ENCODE results near the gene CCDC87. TPM values are rescaled to one million over a fixed set of nuclear protein-coding genes. Genes with fewer than 3 reads are reported as not detected.

The CCDC87 gene
- total and polyA plus RNA-seq, 2 of the 8 experiments (the other 6 are each of a cell fraction or from before 2014, with no cell fraction given), result 0.32 to 0.99 TPM

DNA sequence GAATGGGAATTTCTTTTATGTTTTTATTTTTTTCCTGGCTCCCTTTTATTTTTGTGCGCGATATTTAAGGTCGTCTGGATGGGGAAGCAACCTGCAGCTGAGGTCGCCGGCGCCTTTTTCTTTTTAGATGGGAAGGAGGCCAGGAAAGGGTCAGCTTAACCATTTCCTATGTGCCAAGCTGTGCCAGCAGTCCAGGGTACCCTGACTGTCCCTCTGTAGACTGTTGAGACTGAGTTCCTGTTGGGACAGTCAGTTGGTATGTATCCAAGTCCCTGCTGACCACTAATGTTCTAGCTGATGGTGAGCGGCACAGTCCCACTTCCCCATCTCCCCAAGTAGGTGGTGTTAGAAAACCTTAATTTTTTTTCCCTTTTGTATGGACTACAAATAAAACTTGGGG, 34.1 kb upstream of the CCDC87 start:
- DNase-seq (ENCODE audit: low read depth in 1 of 2, low spot score in 2 of 2), result no peak
- no peak overlapping the region for H3K4me2 ChIP-seq (ENCODE audit: insufficient read depth in 1 of 2, low read depth in 2 of 2, low read length in 2 of 2)
- no peak overlapping the region for H3K18ac ChIP-seq (ENCODE audit: extremely low read depth, low read length)
- no peaks in the 10 kb centered on the region for H3K9me3 ChIP-seq (ENCODE audit: insufficient read depth in 2 of 2, low read depth in 1 of 2, low read length in 1 of 2)
- no peak overlapping the region for H2BK20ac ChIP-seq (ENCODE audit: low read length)
- no peak overlapping the region for H4K91ac ChIP-seq (replicated peaks; ENCODE audit: insufficient read length, low read length)
- H2BK15ac ChIP-seq (ENCODE audit: low read length), result no peak overlapping the region
- FAIRE-seq, result no peak
- H3K4ac ChIP-seq (replicated peaks; ENCODE audit: insufficient read length, low read depth, low read length), result no peak overlapping the region
- peaks cover 58 to 100% of the 10 kb centered on the region in 2 experiments for H3K79me2 ChIP-seq (ENCODE audit: control insufficient read depth in 1 of 2, insufficient read depth in 2 of 2, low read length in 2 of 2)
- no peak overlapping the region for H3K56ac ChIP-seq (replicated peaks; ENCODE audit: insufficient read length, low read depth, low read length)
- H2AFZ ChIP-seq (ENCODE audit: low read length), result no peak overlapping the region
- no peak overlapping the region for H3K9ac ChIP-seq (replicated peaks in 1 of 4; ENCODE audit: extremely low read depth in 1 of 4, low read depth in 3 of 4, low read length in 3 of 4)
- H2BK5ac ChIP-seq (ENCODE audit: low read depth, low read length), result no peak overlapping the region
- H2BK12ac ChIP-seq (ENCODE audit: low read depth, low read length), result no peak overlapping the region
- no peak overlapping the region for H4K5ac ChIP-seq (ENCODE audit: insufficient read length, low read depth, low read length)
- H4K8ac ChIP-seq (ENCODE audit: extremely low read depth, insufficient read depth, low read length), result no peak overlapping the region
- H3K14ac ChIP-seq (ENCODE audit: insufficient read length), result no peak overlapping the region
- peaks cover 53 to 87% (median 82%) of the 10 kb centered on the region in 4 experiments for H3K36me3 ChIP-seq (ENCODE audit: control insufficient read depth in 2 of 4, insufficient read depth in 4 of 4, low read length in 3 of 4)
- no peak overlapping the region for H2AK5ac ChIP-seq (ENCODE audit: low read depth, low read length)
- H3K4me1 ChIP-seq (replicated peaks in 1 of 4; ENCODE audit: control insufficient read depth in 3 of 4, insufficient read depth in 4 of 4, low read length in 3 of 4), result no peaks in the 10 kb centered on the region
- no peak overlapping the region for H3K27ac ChIP-seq (ENCODE audit: low read depth, low read length)
- H3K23ac ChIP-seq (ENCODE audit: insufficient read length), result no peak overlapping the region
- no peak overlapping the region for H3K4me3 ChIP-seq (ENCODE audit: extremely low read depth in 1 of 4, insufficient read depth in 2 of 4, low read depth in 3 of 4, low read length in 4 of 4)
- no peak overlapping the region for H2BK120ac ChIP-seq (replicated peaks; ENCODE audit: low read depth, low read length)
- H3K27me3 ChIP-seq (replicated peaks in 1 of 4; ENCODE audit: control insufficient read depth in 3 of 4, extremely low read depth in 1 of 4, insufficient read depth in 3 of 4, low read length in 3 of 4), result no peaks in the 10 kb centered on the region
- WGBS, 2 experiments (ENCODE audit: extremely low coverage in 1 of 2, insufficient coverage in 1 of 2, insufficient read length in 1 of 2, insufficient replicate concordance in 2 of 2, low coverage in 1 of 2, low lambda C conversion rate in 2 of 2, missing lambda C conversion rate in 1 of 2), result 98% methylated on average over 7 of the region's 7 CpGs; no CpG with 5 or more reads in 1 of the 2 experiments
- peaks cover 34% of the 10 kb centered on the region for H3K79me1 ChIP-seq (ENCODE audit: low read depth, low read length)
- ChIA-PET CTCF (ENCODE audit: partially characterized antibody) (interaction anchor here (0.6 to 2.1 kb wide), 4 partner anchors 9 to 242 kb away, joined by 3 to 7 read pairs (median 5); partner anchors contain the start of gene RBM4), POLR2A (ENCODE audit: partially characterized antibody) (interaction anchor here (0.8 to 66.2 kb wide), 4 partner anchors 6 to 84 kb away, joined by 3 to 2165 read pairs (median 1084); partner anchors contain the start of genes CCDC87, CCS, RBM14 and RBM4)
- peaks cover 54 to 60% of the 10 kb centered on the region in 2 experiments for H4K20me1 ChIP-seq (replicated peaks in 1 of 2; ENCODE audit: control insufficient read depth in 1 of 2, insufficient read depth in 2 of 2, low read length in 2 of 2)
- H3K23me2 ChIP-seq (ENCODE audit: low read depth, low read length), result no peaks in the 10 kb centered on the region
